ENCODE results near the gene HHATL.

The HHATL gene

GRCh38 chr3:42700366-42701288 lies 2.0 kb downstream of the HHATL start:
- in situ Hi-C loops (cut with HindIII; ENCODE audit: low sequenced_read_pairs): no loop called here

DNA sequence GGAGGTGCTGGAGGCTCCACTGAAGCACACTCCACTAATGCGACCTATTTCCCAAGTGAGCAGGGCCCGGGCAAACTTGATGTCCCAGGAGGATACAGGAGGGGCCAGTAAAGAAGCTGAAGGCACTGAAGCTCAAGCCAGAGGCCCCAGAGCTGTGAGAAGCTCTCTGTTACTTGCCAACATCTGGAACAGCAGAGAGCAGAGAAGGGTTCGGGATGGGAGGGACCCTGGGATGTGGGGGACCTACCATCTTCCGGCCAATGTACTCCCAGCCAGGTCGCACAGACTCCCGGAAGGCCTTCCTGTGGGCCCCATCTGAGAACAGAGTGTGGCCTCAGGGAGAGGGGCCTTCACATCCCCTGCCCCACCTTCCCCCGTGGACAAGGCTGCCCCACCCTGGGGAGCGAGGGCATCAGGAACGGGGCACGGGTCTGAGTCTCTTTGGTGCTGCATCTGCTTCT lies 3.1 kb downstream of the HHATL start:
- in situ Hi-C loops (cut with HindIII; ENCODE audit: low sequenced_read_pairs): no loop called here

- in situ Hi-C loops (cut with HindIII; ENCODE audit: low sequenced_read_pairs): no loop called here
These were observed 3.7 kb downstream of the HHATL start for GRCh38 chr3:42698911-42699230.

DNA sequence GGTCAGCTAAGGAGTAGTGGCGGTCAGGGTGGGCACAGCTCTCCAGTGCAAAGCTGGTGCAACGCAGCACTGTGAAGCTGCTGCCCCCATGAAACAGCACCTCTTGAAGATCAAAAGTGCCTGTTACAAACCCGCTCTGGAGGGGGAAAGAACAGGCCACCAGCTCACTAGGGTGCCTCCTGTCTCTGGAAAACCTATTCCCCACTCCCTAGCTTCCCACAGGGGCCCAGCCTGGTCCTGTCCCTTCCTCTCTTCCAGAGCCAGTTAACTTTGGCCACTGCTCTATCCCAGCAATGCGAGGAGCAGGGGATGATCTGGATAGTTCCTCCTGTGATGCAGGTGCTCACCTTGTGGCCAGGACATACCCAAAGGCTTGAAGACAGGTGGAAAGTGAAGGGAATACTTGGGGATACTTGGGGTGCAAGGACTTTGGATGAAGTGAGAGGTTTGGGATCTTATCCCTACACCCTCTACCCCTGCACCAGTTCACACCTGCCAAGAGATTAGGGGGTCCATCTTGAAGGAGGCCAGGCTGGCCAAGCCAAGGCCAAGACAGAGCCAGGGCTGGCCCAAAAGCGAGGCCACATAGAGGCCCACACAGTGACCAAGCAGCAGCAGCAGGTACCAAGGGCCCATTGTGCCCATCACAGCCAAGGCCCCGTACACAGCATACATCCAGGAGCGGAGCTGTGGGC lies 4.2 kb downstream of the HHATL start:
- in situ Hi-C loops (cut with HindIII; ENCODE audit: low sequenced_read_pairs): no loop called here

DNA sequence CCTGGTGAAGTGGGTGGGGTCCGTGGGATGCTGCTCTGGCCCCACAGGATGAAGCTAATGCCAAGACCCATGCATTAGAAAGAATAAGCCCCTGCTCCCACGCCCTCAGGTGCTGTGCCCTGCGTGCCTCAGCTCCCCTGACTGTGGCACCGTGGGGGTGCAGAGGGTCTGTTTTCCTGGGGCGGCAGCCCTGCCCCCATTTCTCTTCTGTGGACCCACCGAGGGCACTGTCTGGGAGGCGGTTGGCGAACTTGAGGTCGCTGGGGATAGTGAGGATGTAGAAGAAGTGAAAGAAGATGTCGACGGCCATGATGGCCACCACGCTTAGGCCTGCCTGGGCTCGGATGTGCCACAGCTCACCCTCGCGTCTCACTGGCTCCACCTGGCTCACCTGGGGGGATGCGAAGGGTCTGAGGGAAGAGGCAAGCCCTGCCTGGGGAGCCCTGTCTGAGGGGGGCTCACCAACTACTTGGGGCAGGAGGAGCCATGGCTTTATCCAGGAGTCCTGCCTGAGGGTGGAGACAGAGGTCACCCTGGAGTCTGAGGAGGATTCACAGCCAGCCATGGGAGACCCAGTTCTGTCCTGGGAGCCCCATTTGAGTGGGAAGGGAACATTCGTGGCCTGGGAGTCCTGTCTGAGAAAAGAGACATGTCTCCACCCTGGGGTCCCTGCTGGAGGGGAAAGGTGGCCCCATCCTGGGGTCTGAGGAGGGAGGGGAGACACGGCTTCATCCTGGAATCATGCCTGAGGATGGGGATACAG lies 5.1 kb downstream of the HHATL start:
- in situ Hi-C loops (cut with HindIII; ENCODE audit: low sequenced_read_pairs): no loop called here

- in situ Hi-C loops (cut with HindIII; ENCODE audit: low sequenced_read_pairs): no loop called here
These were observed 6.0 kb downstream of the HHATL start for GRCh38 chr3:42696356-42697288.

DNA sequence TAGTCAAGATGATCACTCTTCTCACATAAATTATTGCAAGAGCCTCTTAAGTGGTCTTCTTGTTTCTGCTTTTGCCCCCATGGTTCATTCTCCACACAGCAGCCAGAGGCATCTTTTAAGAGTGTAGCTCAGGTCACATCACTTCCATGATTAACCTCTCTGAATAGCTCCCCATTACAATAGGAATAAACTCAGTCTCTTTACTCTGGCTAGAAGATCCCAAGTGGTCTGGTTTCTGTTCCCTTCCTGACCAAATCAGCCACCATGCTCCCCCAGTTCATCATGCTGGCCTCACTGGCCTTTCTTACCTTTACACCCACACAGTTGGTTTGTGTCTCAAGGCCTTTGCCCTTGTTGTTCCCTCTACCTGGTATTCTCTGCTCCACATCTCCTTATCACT lies 8.2 kb downstream of the HHATL start:
- in situ Hi-C loops (cut with HindIII; ENCODE audit: low sequenced_read_pairs): no loop called here

GRCh38 chr3:42693530-42693930 lies 9.1 kb downstream of the HHATL start:
- in situ Hi-C loops (cut with HindIII; ENCODE audit: low sequenced_read_pairs): no loop called here

GRCh38 chr3:42692667-42693529 lies 9.7 kb downstream of the HHATL start:
- in situ Hi-C loops (cut with HindIII; ENCODE audit: low sequenced_read_pairs): no loop called here

DNA sequence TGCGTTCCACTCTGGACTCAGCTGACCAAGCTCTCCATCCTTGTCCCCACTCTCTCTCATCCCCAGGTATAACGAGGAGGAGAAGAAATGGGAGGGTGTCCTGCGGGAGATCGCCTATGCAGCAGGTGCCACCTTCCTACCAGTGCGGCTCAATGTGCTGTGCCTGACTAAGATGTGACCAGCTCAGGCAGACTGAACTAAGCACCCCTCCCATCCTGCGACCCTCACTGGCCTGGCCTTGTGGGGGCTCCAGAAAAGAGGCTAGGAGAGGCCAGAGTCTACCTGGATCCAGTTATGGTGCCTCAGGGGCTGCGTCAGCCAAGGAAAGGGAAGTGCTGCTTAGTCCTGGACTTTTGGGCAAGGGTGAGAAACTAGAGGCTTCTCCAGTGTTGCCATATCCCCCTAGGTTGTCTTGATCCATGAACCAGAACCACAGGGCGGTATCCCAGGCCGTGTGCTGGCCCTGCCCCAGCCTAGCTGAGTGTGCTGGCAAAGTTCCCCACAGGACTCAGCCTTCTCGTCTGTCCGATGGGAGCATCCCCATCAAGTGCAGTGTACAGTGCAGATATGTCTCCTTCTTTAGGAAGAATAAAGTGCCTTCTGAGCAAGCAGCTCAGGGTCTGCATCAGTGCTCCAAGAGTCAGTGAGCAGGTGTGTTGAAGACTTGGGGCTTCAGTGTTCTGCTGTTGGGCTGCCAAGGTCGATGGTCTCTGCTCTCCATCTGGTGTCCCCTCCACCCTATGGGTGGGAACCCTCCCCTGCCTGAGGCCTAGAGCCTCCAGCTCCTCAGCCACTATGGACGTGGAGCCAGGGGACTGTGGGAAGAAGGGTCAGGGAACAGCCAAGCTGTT lies 10.6 kb downstream of the HHATL start:
- in situ Hi-C loops (cut with HindIII; ENCODE audit: low sequenced_read_pairs): no loop called here

DNA sequence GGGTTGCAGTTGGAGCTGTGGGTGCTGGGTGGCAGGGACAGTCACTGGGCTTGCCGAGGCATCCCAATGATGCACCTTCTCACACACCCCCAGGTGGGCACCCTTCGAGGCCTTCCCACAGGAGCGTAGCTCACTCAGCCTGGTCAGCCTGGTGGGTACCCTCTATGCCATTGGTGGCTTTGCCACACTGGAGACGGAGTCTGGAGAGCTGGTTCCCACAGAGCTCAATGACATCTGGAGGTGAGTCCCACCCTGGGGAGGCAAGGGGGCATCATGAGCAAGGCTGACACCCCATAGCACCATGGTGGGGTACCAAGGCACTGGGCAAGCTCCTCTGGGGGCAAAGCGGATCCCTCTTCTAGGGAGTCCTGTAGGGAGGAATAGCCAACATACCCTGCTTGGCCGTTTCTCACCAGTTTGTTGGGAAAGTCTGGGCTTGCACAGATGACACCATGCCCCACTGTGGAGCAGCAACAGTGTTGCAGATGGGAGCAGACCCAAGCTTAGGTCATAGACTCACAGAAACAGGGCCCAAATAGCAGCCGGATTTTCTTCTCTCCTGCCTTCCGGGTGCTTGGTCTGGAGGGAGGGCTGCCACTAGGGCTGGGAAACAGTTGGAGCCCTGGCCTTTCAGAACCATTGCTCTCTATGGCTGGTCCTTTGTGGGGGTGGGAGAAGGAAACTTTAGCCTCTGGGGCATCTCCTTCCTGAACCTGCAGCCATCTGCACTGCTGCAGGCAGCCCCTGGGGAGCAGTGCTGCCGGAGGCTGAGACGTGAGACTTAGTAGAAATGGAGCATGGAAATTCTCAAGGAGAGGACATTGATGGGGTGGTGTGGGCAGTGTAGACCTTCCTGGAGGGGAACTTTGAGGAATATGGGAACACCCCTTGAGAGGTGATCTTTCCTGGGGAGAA lies 11.6 kb downstream of the HHATL start:
- in situ Hi-C loops (cut with HindIII; ENCODE audit: low sequenced_read_pairs): no loop called here

DNA sequence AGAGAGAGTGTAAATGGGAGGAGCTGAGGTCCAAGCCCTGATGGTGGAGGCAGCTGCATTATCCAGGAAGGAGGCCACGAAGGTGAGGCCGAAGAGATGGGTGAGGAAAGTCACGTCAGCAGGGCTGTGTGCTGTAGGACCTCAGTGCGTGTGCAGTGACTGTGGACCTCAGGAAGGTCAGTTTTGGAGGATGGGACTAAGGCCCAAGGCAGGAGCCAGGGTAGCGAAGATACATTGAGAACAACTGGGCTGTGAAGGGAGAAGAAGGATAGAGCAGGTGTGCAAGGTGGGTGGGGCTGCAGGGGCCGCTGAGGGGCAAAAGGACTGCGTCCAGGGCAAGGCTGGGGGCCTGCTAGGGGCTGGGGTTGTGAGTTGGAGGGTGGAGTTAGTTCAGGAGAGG lies 12.4 kb downstream of the HHATL start:
- in situ Hi-C loops (cut with HindIII; ENCODE audit: low sequenced_read_pairs): no loop called here

- in situ Hi-C loops (cut with HindIII; ENCODE audit: low sequenced_read_pairs): no loop called here
These were observed 13.1 kb downstream of the HHATL start for GRCh38 chr3:42689421-42690014.

- in situ Hi-C loops (cut with HindIII; ENCODE audit: low sequenced_read_pairs): no loop called here
These were observed 13.8 kb downstream of the HHATL start for GRCh38 chr3:42688487-42689420.

DNA sequence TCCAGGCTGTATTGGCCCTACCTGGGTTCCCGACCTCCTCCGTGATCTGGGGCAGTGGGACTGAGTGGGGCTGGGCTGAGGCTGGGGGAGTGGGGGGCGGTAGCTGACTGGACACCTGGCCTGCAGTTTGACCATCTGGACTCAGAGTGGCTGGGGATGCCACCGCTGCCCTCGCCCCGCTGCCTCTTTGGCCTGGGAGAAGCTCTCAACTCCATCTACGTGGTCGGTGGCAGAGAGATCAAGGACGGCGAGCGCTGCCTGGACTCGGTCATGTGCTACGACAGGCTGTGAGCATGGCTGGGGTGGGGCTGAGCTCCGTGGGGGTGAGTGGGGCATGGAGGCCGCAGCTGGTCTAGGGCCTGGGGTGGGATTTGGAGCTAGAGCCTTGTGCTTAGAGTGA lies 14.6 kb downstream of the HHATL start:
- in situ Hi-C loops (cut with HindIII; ENCODE audit: low sequenced_read_pairs): no loop called here

Measured in endothelial cell of hepatic sinusoid (primary cell).